GM12892 (cell line): Measurements from ENCODE around the gene GRAP.

Source experiments
- DNase-seq: peaks from one replicate; pipeline ENCODE4 v3.0.0; 2011; ENCODE audit not compliant: insufficient read length
- FAIRE-seq: peaks from 2 replicates; lab custom pipeline; 2011; peaks lifted over from hg19 to GRCh38; lab: Jason Lieb, UNC
- POLR2A ChIP-seq: IDR thresholded peaks from 2 replicates; pipeline ENCODE4 v1.6.1; 2011; ENCODE audit warnings: low read depth, low read length, control low read depth
- POLR2AphosphoS5 ChIP-seq: IDR thresholded peaks from 2 replicates; pipeline ENCODE4 v1.6.1; 2011; ENCODE audit warnings: low read depth, low read length, control low read depth
- TAF1 ChIP-seq: IDR thresholded peaks from 2 replicates; pipeline ENCODE4 v1.6.1; 2011; ENCODE audit warnings: low read depth, mild to moderate bottlenecking, control low read depth, low read length, borderline replicate concordance

Gene GRAP

GRCh38 chr17:19009970-19010369, 36.8 kb downstream of the GRAP start:
- TF ChIP-seq TAF1 = no peak
- no peak for TF ChIP-seq POLR2A
- TF ChIP-seq POLR2AphosphoS5 = no peak
- DNase-seq (no peak), FAIRE-seq (no peak)

GRCh38 chr17:19006698-19007097, 40.1 kb downstream of the GRAP start:
- DNase-seq = no peak
- no peak for FAIRE-seq

GRCh38 chr17:19005789-19006430, 40.8 kb downstream of the GRAP start:
- TF ChIP-seq TAF1 (no peak), POLR2A (no peak), POLR2AphosphoS5 (no peak)
- DNase-seq (no peak), FAIRE-seq (no peak)

More at GRCh38 chr17:19006698-19007097, 40.1 kb downstream of the GRAP start:
- TF ChIP-seq POLR2A (no peak), TAF1 (no peak), POLR2AphosphoS5 (no peak)

- no peak for TF ChIP-seq POLR2AphosphoS5
- TF ChIP-seq POLR2A = no peak
- no peak for TF ChIP-seq TAF1
- peak; percentile 60 for FAIRE-seq
- DNase-seq = no peak
These were observed 41.5 kb downstream of the GRAP start for GRCh38 chr17:19005137-19005773.

GRCh38 chr17:19004421-19005136, 42.2 kb downstream of the GRAP start, which contains the start of gene FAM83G:
TSS of gene FAM83G (minus strand) at chr17:19004764. CDS start at chr17:19004041, 723 bp downstream.
- DNase-seq = peak; percentile 87
- TF ChIP-seq POLR2A = peak; percentile 60; the same call in 1 of the 2 replicates
- 0 out of 2 replicates have a peak, but pooled peaks have one; percentile 22 for TF ChIP-seq TAF1
- no peak for TF ChIP-seq POLR2AphosphoS5
- peak; percentile 84 for FAIRE-seq

- FAIRE-seq = peak; percentile 62
- DNase-seq = peak; percentile 66
- TF ChIP-seq POLR2AphosphoS5 = no peak
- TF ChIP-seq TAF1 = no peak
- TF ChIP-seq POLR2A = no peak
These were observed 43.0 kb downstream of the GRAP start for GRCh38 chr17:19003543-19004420.

- FAIRE-seq (peak; percentile 33), DNase-seq (no peak)
- TF ChIP-seq POLR2A = no peak
- TF ChIP-seq TAF1 = no peak
- no peak for TF ChIP-seq POLR2AphosphoS5
These were observed 43.8 kb downstream of the GRAP start for GRCh38 chr17:19002805-19003542.

GRCh38 chr17:19001907-19002590, 44.7 kb downstream of the GRAP start:
- DNase-seq = no peak
- TF ChIP-seq POLR2A (no peak), TAF1 (no peak), POLR2AphosphoS5 (no peak)
- no peak for FAIRE-seq

GRCh38 chr17:19000531-19001325, 46.0 kb downstream of the GRAP start:
- DNase-seq (no peak), FAIRE-seq (no peak)
- TF ChIP-seq POLR2A (no peak), TAF1 (no peak), POLR2AphosphoS5 (no peak)
